ENCODE results near the gene CFLAR.

DNA sequence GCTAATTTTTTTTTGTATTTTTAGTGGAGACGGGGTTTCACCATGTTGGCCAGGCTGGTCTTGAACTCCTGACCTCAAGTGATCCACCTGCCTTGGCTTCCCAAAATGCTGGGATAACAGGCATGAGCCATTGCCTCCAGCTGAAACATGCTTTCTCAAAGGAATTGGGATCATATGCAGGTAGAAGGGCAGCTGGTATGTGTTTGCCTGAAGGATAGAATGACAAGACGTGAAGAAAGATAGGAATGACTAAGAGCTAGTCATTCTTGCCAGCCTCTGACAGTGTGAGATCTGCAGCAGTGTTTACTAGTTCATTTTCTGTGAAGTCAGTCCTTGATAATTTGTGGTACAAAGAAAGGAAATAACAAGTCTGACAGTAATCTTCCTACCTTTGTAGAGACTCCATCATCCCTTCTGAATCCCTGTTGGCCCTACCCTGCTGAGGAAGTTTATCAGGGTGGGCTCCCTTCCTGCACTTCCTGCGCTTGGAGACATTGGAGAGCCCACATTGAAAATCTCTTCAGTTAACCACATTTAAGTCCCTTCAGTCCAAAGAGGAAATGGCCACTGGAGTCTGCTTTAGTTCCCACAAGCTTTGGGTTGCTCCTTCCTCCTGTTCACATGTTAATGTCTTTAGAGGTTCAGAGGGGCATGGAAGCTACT lies 14.7 kb downstream of the CFLAR start:
- TF ChIP-seq, protein P1, sequence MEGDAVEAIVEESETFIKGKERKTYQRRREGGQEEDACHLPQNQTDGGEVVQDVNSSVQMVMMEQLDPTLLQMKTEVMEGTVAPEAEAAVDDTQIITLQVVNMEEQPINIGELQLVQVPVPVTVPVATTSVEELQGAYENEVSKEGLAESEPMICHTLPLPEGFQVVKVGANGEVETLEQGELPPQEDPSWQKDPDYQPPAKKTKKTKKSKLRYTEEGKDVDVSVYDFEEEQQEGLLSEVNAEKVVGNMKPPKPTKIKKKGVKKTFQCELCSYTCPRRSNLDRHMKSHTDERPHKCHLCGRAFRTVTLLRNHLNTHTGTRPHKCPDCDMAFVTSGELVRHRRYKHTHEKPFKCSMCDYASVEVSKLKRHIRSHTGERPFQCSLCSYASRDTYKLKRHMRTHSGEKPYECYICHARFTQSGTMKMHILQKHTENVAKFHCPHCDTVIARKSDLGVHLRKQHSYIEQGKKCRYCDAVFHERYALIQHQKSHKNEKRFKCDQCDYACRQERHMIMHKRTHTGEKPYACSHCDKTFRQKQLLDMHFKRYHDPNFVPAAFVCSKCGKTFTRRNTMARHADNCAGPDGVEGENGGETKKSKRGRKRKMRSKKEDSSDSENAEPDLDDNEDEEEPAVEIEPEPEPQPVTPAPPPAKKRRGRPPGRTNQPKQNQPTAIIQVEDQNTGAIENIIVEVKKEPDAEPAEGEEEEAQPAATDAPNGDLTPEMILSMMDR (IDR thresholded peaks at IDR 0.05; ENCODE audit: insufficient read depth, low read length, poor library complexity, severe bottlenecking) = no peak
- TF ChIP-seq EZH2phosphoT487 (conservative IDR thresholded peaks at IDR 0.05; ENCODE audit: low read length) = no peak
